ENCODE measurements around the gene COBL.

COBL gene

DNA sequence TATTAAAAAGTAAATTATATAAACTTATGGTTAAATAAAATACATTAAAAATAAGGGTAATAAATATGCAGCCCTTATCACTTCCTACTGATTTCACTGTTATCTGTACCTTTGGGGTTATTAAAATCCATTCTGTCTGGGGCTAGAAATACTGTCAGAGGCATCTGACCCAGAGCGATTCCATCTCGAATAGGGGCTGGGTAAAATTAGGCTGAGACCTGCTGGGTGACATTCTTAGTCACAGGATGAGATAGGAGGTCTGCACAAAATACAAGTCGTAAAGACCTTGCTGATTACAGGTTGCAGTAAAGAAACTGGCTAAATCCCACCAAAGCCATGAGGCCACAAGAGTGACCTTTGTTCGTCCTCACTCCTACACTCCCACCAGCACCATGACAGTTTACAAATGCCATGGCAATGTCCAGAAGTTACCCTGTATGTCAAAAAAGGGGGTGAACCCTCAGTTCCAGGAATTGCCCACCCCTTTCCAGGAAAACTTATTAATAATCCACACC lies 77.6 kb downstream of the COBL start:
- no peak for DNase-seq (ENCODE audit: extremely low read depth, insufficient read length)
- Histone ChIP-seq H3K27me3 (replicated peaks; ENCODE audit: control insufficient read depth, insufficient read depth, low read length) (no peaks in the 10 kb centered on the region; the same call in 1 of the 2 replicates), H3K36me3 (ENCODE audit: control insufficient read depth, insufficient read depth, low read length) (no peaks in the 10 kb centered on the region), H3K4me3 (replicated peaks; ENCODE audit: low read depth, low read length) (no peak overlapping the region)
- TF ChIP-seq, protein P1, sequence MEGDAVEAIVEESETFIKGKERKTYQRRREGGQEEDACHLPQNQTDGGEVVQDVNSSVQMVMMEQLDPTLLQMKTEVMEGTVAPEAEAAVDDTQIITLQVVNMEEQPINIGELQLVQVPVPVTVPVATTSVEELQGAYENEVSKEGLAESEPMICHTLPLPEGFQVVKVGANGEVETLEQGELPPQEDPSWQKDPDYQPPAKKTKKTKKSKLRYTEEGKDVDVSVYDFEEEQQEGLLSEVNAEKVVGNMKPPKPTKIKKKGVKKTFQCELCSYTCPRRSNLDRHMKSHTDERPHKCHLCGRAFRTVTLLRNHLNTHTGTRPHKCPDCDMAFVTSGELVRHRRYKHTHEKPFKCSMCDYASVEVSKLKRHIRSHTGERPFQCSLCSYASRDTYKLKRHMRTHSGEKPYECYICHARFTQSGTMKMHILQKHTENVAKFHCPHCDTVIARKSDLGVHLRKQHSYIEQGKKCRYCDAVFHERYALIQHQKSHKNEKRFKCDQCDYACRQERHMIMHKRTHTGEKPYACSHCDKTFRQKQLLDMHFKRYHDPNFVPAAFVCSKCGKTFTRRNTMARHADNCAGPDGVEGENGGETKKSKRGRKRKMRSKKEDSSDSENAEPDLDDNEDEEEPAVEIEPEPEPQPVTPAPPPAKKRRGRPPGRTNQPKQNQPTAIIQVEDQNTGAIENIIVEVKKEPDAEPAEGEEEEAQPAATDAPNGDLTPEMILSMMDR (IDR thresholded peaks at IDR 0.05; ENCODE audit: insufficient read depth, low read length, poor library complexity, severe bottlenecking) = no peak

DNA sequence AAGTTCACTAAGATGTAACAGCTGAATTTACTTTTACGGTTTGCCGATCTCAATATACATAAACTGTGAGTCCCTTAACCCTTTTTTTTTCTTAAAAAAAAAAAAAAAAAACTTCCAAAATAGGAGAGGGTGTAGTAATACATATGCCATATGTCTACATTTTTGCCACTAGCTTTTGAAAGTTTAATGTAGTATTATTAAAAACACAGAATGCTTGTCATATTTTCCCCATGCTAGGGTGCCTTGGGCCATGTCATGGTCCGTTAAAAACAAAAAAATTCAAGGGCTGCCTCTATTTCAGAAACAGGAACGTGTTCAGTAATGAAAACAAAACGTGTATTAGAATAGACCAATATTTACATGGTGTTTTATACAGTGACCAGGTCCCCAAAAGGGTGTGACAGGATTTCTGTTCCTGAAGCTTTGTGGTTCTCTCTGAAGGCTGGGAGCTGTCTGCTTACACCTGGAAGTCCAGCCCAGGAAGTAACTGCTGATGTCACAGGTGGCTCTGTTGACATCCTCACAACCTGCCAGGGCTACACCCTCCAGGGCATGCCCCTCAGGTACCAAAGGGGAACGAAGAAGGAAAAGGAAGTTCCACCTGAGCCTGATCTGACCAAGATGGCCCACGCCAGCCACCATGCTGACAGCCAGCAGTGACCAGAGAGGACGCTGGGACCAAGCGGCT lies 79.0 kb downstream of the COBL start:
- DNase-seq (ENCODE audit: extremely low read depth, insufficient read length) = no peak
- no peak overlapping the region for H3K4me3 ChIP-seq (replicated peaks; ENCODE audit: low read depth, low read length)
- no peaks in the 10 kb centered on the region for H3K36me3 ChIP-seq (ENCODE audit: control insufficient read depth, insufficient read depth, low read length)
- H3K27me3 ChIP-seq (replicated peaks; ENCODE audit: control insufficient read depth, insufficient read depth, low read length) = no peaks in the 10 kb centered on the region; the same call in 1 of the 2 replicates
- TF ChIP-seq, protein P1 (IDR thresholded peaks at IDR 0.05; ENCODE audit: insufficient read depth, low read length, poor library complexity, severe bottlenecking) = no peak

DNA sequence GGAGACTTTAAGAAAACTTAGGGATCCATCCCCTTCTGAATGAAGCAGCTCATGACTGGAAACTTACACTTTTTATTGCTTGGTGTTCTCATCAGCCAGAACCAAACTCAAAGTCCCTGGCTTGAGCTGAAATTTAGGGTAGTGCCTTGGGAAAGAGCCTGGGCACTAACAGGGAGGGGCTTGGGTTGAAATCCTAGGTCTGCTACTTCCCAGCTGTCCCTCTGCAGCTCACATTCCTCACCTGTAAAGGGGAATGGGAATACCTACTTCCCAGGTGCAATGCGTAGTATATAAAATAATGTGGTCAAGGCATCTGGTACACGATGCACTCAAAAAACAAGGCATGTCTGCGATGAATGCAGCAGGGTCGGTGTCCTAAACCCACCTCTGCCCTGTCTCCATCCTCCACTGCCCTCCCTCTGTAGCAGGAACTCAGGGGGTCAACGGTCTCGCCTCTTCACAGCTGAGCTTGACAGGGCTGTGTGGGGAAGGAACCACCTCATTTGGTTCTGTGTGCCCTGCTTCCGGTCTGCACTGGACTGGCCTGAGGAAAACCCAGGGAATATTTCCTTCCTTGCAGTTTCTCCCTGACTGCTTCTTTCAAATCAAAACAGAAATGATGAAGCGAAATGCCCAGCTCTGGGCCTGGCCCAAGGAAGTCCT lies 80.0 kb downstream of the COBL start:
- no peak overlapping the region for H3K4me3 ChIP-seq (replicated peaks; ENCODE audit: low read depth, low read length)
- TF ChIP-seq, protein P1 (IDR thresholded peaks at IDR 0.05; ENCODE audit: insufficient read depth, low read length, poor library complexity, severe bottlenecking) = no peak
- H3K36me3 ChIP-seq (ENCODE audit: control insufficient read depth, insufficient read depth, low read length) = no peaks in the 10 kb centered on the region
- H3K27me3 ChIP-seq (replicated peaks; ENCODE audit: control insufficient read depth, insufficient read depth, low read length) = no peaks in the 10 kb centered on the region; the same call in 1 of the 2 replicates
- no peak for DNase-seq (ENCODE audit: extremely low read depth, insufficient read length)

DNA sequence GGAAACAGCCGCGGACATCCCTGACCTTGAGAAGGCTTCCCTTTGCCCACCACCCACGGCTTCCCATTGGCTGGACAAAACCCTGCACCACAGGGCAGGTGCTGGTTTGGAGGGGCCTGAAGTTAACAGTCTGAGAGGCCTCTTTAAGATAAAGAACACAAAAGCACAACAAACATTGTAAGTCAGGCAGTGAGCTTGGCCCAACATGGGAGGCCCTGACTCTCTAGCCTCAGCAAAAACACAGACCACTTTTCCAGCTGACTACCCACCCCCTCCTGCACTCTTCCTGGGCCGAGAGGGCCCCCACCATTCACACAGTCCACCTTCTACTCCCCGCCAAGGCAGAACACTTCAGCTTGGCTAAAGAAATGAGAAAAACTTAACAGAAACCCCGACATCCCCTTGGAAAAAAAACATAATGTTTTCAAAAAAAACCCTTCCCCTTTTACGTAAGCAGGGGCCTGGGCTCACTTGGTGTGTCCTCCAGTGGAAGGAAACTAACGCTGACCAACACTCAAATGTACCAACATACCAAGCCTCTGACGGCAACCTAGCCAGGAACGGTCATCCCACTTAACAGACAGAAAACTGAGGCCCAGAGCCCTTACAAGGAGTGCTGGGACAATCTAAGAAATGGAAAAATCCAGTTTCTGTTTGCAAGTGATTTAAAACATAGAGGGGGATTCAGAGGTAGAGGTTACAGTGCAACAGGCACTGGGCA lies 80.9 kb downstream of the COBL start:
- no peak for DNase-seq (ENCODE audit: extremely low read depth, insufficient read length)
- H3K27me3 ChIP-seq (replicated peaks; ENCODE audit: control insufficient read depth, insufficient read depth, low read length) = no peaks in the 10 kb centered on the region; the same call in 1 of the 2 replicates
- TF ChIP-seq, protein P1 (IDR thresholded peaks at IDR 0.05; ENCODE audit: insufficient read depth, low read length, poor library complexity, severe bottlenecking) = no peak
- no peak overlapping the region for H3K4me3 ChIP-seq (replicated peaks; ENCODE audit: low read depth, low read length)
- no peaks in the 10 kb centered on the region for H3K36me3 ChIP-seq (ENCODE audit: control insufficient read depth, insufficient read depth, low read length)

DNA sequence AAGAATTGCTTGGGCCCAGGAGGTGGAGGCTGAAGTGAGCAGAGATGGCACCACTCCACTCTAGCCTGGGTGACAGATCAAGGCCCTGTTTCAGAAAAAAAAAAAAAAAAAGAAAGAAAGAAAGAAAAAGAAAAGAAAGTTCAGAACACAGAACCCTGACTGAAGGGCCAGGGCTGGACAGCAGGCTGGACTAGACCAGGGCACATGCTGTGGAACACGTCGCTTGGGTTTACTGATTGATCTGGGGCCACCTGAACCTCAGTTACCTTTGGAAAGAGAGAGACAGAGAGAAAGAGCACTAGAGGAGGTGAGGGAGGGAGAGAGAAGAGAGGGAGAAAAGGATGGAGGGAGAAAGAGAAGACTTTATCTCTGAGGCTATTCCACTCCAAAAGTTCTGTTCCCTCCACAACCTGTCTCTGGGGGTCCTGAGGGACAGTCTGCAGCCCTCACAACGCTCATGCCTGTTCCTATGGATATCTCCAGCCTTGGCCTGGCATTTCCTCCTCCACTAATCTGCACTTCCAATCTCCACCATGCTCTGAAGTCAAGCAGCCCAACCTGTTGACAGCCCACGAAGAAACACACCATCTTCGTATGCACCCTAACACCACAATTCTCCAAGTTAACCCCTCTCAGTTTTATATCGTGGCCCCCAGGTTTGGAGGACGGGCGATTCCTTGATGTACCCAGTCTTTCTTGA lies 81.8 kb downstream of the COBL start:
- H3K36me3 ChIP-seq (ENCODE audit: control insufficient read depth, insufficient read depth, low read length) = no peaks in the 10 kb centered on the region
- TF ChIP-seq, protein P1 (IDR thresholded peaks at IDR 0.05; ENCODE audit: insufficient read depth, low read length, poor library complexity, severe bottlenecking) = no peak
- H3K27me3 ChIP-seq (replicated peaks; ENCODE audit: control insufficient read depth, insufficient read depth, low read length) = no peaks in the 10 kb centered on the region; the same call in 1 of the 2 replicates
- no peak for DNase-seq (ENCODE audit: extremely low read depth, insufficient read length)
- H3K4me3 ChIP-seq (replicated peaks; ENCODE audit: low read depth, low read length) = no peak overlapping the region

All from GM06990 (cell line).